Left hindlimb (tissue), 1 donor: ENCODE data around the gene ABHD4.
"Not testable (repeated sequence)": the region's sequence is repeated elsewhere in the genome, so short reads cannot be mapped to it uniquely, and the experiment has no call there.

Experiments used
- DNase-seq: peaks from one replicate; pipeline ENCODE4 v3.0.0-alpha.2; 2018

Gene ABHD4

GRCh38 chr14:22561661-22562579 lies 36.2 kb upstream of the ABHD4 start:
- no peak for DNase-seq

- DNase-seq = no peak
Measured at GRCh38 chr14:22563987-22564386, 34.1 kb upstream of the ABHD4 start.

- DNase-seq = no peak
Measured at GRCh38 chr14:22564463-22564862, 33.6 kb upstream of the ABHD4 start.

- no peak for DNase-seq
Measured at GRCh38 chr14:22565391-22565945, 32.6 kb upstream of the ABHD4 start.

- DNase-seq = not testable (repeated sequence)
Measured at GRCh38 chr14:22566266-22566665, 31.8 kb upstream of the ABHD4 start.

GRCh38 chr14:22566845-22567244 lies 31.3 kb upstream of the ABHD4 start:
- no peak for DNase-seq

- DNase-seq = no peak
Measured at GRCh38 chr14:22567437-22567836, 30.7 kb upstream of the ABHD4 start.

- DNase-seq = no peak
Measured at GRCh38 chr14:22569106-22569736, 28.9 kb upstream of the ABHD4 start.

- DNase-seq = no peak
Measured at GRCh38 chr14:22569737-22570131, 28.4 kb upstream of the ABHD4 start.

GRCh38 chr14:22570132-22570949 lies 27.8 kb upstream of the ABHD4 start:
- DNase-seq = peak; percentile 74

GRCh38 chr14:22572562-22573058 lies 25.5 kb upstream of the ABHD4 start:
- DNase-seq = no peak

- no peak for DNase-seq
Measured at GRCh38 chr14:22573804-22574203, 24.3 kb upstream of the ABHD4 start.

GRCh38 chr14:22577334-22577908 lies 20.7 kb upstream of the ABHD4 start:
- no peak for DNase-seq

- DNase-seq = no peak
Measured at GRCh38 chr14:22579236-22579635, 18.9 kb upstream of the ABHD4 start.

GRCh38 chr14:22579881-22580280 lies 18.2 kb upstream of the ABHD4 start:
- no peak for DNase-seq

GRCh38 chr14:22580625-22581024 lies 17.5 kb upstream of the ABHD4 start:
- no peak for DNase-seq

- DNase-seq = no peak
Measured at GRCh38 chr14:22583994-22584393, 14.1 kb upstream of the ABHD4 start.

GRCh38 chr14:22587247-22587646 lies 10.9 kb upstream of the ABHD4 start:
- no peak for DNase-seq

GRCh38 chr14:22587677-22588422 lies 10.2 kb upstream of the ABHD4 start:
- DNase-seq = not testable (repeated sequence)

- DNase-seq = no peak
Measured at GRCh38 chr14:22588526-22589095, 9.5 kb upstream of the ABHD4 start.

GRCh38 chr14:22589096-22589839 lies 8.8 kb upstream of the ABHD4 start, which contains the start of gene DAD1:
Gene DAD1 (minus strand): TSS chr14:22589224. CDS start chr14:22589157, 67 bp downstream.
- peak; percentile 99 for DNase-seq
